Daoy (cell line): ENCODE results near the gene RGS3. TPM values are rescaled to one million over a fixed set of nuclear protein-coding genes. Genes with fewer than 3 reads are reported as not detected.
"Not testable (repeated sequence)": the region's sequence is repeated elsewhere in the genome, so short reads cannot be mapped to it uniquely, and the experiment has no call there.

Experiments
- DNase-seq: peaks from one replicate; pipeline ENCODE4 v3.0.0-alpha.2; 2015; ENCODE audit warnings: low read depth
- total RNA-seq: library from RNA; depleted of rRNA; stranded (reverse); fragments of >200 nt; shearing (Covaris generic); gene quantifications from 2 replicates; pipeline ENCODE4 v1.2.3, GENCODE V29; 2014

The RGS3 gene
- total RNA-seq, 1 experiment from 2014 or later: 95.9 TPM

DNA sequence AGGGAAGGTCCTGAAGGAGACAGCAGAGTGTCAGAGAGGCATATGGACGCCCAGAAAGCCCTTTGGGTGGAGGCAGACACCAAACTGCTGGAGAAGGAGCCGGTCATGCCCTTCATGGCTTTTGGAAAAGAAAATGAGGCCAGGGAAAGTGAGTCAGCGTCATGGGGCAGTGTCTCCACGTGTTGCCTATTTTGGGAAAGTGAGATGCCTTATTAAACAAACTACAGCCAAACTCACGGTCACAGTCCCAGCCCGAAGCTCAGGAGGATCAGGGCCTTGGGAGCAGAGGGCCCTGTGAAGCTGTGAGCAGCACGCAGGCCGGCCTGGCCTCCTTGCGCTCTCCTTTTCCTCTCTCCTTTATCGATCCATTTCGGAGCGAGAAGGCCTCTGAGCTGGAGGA lies 25.0 kb downstream of the RGS3 start:
- no peak for DNase-seq

DNA sequence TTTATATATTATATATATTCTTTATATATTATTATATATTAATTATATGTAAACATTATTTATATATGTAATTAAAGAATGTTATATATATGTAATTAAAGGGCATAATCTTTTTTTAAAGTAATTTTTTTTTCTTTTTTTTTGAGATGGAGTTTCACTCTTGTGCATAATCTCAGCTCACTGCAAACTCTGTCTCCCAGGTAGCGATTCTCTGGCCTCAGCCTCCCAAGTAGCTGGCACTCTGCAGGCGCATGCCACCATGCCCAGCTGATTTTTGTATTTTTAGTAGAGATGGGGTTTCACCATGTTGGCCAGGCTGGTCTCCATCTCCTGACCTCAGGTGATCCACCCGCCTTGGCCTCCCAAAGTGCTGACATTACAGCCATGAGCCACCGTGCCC lies 27.6 kb downstream of the RGS3 start:
- DNase-seq: not testable (repeated sequence)

DNA sequence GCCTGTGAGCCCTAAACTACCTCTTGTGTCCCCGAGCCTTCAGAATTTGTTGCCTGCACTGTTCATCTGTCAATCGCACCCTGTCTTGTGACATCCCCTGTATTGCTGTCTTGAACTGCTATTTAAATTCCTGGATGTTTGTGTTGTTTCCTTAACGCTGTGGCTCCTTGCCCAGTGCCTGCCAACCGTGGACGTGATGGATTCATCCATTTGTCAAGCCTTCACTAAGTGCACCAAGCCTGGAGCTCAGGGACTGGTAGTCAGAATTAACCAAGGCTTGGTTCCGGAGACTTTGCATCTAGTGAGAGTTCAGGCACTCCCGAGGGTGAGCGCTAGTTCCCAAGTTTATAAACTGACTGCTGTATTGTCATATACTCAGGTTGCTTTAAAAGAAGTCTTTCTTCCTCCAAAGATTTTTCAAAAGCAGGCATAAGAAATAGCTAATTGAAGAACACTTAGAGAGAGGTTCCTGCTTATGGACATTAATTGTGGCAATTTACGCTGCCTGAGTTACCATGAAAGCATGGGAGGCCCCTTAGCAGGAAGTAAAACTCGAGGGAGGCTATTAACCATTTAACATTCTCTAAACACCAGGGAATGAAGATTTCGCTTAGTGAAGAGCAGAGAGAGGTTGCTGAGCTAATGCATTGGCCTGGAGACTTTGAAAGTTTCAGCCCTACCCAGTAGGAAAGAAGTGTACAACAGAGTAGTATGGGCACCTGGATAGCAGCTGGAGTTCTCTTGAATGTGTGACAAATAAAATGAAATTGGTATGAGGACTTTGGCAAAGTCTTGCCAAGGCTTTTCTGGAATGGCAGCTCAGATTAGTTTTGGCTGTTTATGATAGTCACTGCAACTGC lies 29.0 kb downstream of the RGS3 start:
- DNase-seq: no peak

DNA sequence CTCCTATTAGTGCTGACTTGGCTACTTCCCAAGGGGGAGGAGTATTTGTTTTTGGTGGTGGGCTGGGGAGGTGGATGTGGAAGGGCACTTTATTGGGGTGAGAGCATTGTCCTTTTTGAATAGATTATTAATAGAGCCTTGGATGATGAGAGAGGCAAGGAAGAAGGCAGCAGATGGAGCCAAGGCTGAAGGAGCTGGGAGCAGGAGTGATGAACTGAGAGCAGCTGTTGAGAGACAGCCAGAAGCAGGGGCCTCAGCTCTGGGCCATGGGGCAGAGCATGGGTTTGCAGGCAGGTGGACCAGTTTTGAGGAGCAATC lies 29.6 kb downstream of the RGS3 start:
- DNase-seq: no peak

DNA sequence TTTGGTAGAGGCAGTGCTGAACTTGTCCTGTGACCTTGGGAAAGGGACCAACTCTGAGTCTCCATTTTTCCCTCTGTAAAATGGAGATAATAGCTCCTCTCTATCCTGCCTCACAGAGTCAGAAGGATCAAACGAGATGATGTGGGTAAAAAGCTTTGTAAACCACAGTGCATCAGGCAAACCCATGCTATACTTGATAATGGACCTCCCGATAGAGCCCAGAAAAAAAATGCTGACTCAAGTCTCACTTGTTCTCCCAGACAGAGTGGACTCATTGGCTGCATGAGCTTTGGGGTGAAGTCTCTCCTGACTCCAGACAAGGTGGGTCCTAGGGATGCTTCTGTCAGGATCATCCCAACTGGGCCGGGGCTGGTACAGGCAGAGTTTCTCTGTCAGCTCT lies 32.0 kb downstream of the RGS3 start:
- no peak for DNase-seq

DNA sequence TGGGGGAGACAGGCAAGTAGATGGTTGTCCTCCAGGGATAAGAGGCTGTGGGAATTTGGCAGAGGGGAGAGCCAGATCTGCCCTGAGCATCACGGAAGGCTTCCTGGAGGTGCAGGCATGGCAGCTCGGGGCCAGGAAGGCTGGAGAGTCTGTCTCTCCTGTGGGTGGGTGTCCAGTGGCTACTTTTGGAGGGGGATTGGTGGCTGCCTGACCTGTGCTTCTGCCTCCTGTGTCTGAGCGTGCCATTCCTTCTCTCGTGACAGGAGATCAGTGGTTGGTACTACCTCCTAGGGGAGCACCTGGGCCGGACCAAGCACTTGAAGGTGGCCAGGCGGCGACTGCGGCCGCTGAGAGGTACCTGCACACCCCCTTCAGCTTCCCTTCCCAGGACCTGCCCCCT lies 33.5 kb downstream of the RGS3 start:
- DNase-seq: no peak

DNA sequence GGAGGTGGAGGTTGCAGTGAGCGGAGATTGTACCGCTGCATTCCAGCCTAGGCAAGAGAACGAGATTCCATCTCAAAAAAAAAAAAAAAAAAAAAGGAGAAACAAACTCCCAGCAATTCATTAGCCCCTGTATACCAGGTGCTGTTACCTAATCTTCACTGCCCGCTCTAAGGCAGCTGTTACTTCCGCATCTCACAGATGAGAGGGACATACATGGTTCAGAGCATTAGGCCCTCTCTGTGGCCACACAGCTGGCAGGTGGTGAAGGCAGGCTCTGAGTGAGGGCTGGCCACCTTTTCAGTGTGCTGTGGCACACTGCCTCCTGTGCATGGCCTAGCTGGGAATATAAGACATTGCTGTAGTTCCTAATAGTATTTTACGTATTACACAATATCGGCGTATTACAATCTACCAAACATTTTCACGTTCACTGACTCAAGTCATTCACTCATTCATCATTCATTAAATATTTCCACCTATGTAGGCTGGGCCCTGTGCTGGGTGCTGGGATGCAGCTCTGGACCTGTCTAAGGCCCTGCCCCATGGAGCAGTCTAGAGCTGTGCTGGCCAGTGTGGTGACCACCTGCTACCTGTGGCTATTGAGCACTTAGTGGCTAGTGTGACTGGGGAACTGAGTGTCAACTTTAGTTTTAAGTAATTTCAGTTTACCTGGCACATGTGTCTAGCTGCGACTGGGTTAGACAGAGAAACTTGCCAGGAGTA lies 35.8 kb downstream of the RGS3 start:
- DNase-seq: no peak

DNA sequence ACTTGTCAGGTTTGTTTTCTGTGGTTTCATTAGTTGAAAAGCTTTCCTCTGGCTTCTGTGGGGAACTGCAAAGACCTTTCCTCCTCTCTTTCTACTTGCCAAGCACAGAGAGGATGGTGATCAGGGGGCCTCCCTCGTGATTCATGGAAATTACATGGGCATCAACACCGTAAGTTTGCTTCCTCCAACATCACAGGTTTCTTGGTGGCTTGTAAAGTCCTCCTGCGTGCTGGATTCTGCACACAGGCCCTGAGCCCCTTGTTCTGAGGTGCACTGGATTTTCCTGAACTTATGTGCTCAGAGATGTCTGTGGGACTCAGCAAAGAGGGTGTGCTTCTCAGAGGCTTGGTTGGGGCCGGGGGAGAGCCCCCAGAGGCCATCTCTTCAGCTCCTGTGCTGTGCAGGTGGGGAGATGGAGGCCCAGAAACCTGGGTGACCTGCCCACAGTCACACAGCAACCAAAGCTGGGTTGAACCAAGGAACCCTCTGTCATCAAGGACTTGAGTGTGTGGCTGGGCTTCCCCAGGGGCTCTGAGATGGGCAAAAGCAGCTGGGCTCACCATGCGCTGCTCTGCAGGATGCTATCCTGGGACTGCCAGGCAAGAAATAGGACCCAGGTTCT lies 36.5 kb downstream of the RGS3 start:
- no peak for DNase-seq

DNA sequence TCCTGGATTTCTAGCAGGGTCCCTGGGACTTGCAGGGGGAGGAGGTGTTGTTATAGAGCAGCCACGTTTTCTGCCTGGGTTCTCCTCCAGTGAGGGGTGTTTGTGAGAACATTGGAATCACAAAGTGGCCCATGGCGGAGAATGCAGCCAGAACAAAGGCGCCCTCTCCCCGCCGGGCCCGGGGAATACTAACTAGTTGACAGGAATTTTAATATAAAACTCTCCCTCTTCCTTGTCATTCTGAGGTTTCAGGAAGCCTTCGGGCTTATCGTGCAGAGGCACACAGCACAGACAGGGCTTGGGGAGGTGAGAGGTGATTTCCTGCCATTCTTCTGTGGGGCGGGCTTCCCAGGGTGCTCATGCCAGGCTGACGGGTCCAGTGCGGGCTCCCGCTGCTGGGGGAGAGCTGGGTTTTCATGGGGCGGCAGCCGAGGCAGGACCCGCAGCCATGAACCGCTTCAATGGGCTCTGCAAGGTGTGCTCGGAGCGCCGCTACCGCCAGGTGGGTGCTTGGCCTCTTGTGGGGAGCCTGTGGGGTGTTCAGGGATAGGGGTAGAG lies 37.7 kb downstream of the RGS3 start:
- DNase-seq: no peak

DNA sequence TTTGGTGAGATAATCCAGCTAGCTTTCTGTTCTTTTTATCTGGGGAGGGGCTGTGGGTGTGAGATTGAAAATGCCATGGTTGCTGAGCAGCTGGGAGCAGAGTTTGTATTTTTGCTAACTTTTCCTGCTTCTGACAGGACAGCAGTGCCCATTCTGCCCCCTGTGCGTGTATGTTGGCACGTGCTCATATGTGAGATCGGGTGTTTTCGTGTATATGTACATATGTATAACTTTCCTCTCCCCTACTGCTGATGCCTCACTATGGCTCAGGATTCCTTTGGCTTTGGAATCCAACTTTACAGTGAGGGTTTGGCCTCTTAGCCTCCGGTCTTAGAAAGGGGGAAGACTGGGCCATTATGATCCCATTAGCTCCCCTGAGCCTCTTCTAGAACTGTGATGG lies 38.3 kb downstream of the RGS3 start:
- no peak for DNase-seq

DNA sequence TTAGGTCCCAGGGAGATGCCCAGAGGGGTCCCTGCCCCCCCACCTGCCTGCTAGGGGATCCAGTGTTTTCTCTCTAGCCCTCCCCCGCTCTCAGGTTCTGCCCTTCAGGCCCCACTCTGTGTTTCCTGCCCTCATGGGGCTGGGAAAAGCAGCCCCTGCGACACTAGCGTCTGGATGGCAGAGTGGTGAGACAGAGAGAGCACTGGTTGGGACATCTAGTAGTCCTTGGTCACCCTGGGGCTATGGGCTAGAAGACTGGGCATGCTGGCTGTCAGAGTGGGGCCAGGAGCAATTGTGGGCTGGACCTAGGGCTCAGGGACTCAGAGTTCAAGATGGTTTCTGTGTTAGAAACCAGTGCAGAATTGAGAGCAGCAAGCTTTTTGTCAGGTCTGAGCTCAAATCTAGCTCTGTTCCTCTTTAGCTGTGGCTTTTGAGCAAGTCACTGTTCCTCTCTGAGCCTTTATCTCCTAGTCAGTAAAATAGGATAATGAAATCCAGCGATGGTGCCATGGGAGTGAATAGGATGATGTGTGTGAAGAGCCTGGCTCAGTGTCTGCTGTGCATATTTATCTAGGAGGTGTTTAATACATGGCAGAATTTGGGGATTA lies 39.0 kb downstream of the RGS3 start:
- DNase-seq: no peak

DNA sequence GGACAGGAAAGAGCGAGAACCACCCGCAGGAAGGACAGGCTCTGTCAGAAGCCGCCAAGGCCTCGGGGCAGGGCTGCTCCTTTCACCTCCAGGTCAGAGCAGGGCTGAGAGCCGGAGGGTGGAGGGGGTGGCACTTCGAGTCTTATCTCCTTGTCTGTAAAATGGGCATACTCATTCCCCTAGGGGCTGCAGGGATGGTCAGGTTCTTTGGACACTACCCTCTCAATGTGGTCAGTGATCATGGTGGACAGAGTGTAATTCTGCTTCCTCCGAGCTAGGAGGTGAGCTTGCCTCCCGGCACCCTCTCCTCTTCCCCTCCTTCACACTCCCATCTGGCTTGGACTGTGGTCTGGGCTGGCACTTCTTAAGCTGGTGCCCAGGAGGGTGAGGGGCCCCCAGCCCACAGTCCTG lies 39.6 kb downstream of the RGS3 start:
- no peak for DNase-seq

DNA sequence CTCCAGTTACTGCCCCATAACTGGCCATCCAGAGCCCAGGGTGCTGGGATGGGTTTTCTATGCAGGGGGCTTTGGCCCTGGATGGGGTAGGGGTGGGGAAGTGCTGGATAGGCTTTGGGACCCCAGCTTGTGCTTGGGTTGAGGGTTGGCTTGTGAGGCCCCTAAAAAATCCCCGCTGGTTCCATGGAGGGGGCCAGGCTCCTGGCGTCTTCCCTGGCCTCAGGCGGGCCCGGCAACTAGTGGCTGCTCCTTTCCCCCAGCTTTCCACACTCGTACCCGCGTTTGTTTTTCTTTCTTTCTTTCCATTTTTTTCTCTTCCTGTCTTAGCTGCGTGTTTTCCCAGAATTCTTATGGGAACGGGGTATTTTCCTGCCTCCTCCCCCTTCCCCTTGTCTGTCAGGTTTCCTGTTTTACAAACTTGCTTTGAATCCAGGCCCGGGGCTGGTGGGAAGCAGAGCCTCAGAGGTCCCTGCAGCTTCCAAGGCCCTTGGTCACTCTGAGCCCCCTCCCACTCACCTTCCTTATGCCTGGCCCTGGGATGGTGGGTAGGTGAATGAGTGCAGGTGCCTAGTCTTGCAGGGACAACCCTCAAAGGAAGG lies 40.2 kb downstream of the RGS3 start:
- peak; percentile 51 for DNase-seq

DNA sequence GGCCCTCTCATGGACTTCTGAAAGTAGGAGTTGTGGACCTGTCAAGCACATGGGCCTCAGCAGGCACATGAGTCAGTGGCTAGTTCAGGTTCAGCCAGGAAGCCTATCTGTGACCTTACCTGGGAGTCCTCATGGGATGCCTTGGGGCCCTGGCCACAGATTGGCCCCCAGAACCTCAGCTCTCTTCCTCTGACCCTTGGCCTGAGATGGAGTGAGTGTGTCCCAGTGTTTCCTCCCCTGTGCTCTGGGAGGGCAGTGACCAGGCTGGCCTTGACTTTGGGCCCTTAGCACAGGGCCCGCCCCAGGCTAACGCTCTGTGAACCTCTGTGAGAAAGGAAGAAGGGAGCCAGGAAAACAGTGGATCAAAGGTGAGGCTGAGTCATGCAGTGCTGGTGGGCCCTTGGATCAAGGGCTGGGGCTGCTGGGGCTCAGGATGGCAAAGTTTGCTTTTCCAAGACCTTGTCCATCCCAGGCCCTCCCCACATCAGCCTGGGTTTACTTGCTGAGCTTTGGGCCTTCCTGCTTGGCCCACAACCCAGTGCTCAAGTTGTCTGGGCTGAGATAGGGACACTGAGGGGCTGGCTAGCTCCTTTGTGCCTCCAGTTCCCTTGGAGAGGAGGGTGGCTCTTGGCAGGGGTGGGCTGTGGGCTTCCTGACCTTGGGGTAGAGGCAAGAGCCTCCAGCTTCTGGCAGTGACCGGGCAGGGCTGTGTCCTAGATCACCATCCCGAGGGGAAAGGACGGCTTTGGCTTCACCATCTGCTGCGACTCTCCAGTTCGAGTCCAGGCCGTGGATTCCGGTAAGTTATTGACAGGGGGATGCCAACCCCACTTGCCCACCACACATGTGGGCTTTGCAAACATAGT lies 41.4 kb downstream of the RGS3 start:
- DNase-seq: peak; percentile 72

DNA sequence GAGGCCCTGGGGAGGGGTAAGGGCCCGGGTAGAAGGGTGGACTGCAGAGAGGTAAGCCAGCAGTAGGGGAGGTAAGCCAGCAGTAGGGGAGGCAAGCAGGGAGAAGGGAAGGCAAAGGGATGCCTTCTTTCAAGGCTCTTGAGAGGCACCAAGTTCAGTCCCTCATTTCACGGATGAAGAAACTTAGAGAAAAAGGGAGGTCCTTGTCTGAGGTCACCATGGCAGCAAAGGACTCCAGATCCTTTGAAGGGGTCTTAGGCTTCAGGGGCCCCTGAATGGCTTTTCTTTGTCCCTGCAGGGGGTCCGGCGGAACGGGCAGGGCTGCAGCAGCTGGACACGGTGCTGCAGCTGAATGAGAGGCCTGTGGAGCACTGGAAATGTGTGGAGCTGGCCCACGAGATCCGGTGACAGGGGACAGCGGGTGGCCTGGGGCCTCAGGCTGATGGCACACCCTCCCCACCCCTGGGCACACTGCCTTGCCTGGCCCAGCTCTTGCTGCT lies 42.6 kb downstream of the RGS3 start:
- no peak for DNase-seq

DNA sequence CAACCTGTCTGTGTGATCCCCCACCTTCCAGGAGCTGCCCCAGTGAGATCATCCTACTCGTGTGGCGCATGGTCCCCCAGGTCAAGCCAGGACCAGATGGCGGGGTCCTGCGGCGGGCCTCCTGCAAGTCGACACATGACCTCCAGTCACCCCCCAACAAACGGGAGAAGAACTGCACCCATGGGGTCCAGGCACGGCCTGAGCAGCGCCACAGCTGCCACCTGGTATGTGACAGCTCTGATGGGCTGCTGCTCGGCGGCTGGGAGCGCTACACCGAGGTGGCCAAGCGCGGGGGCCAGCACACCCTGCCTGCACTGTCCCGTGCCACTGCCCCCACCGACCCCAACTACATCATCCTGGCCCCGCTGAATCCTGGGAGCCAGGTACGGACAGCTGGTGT lies 43.7 kb downstream of the RGS3 start:
- DNase-seq: no peak

DNA sequence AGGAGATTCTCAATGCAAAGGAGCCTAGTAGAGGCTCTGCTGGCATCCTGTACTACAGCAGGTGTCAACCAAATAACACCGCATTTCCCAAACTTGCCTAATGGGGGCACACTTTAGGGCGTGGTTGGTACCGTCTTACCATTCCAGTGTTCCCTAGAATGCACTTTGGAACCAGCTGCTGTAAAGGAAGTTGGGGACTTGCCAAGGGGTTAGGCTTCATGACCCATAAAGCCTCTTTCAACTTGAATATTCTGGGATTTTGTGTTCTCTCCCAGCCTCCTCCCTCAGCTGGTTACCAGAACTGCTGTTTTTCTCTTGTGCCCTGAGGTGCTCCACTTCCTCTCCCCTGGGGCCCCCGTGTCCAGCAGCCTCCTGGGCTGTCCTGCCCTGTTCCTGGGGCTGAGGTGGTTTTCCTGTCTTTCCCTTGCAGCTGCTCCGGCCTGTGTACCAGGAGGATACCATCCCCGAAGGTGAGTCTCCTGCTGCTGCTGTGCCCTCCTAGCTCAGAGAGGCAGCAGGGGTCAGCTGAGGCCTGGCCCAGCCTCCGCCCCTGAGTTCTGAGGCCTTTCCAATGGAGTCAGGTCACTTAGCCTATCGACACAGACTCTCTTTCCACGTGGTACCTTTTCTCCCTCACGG lies 44.7 kb downstream of the RGS3 start:
- peak; percentile 56 for DNase-seq

DNA sequence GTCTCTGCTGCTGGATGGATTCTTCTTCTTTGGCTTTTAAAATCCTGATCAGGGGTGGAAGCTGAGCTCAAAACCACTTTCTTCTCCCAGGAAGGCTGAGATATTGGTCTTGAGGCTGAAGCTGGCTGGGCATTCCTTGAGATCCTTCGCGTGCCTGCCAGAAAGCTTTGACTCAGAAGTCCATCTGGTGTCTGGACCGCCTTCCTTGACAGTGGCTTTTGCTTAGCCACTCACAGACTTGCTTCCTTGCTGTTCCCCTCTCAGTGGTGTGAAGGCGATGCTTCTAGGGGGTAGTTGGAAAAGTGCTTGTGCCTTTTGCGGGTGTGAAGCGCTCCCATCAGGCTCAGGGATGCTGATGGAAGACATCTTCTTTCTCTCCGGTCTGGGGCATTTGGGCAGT lies 45.9 kb downstream of the RGS3 start:
- DNase-seq: no peak

DNA sequence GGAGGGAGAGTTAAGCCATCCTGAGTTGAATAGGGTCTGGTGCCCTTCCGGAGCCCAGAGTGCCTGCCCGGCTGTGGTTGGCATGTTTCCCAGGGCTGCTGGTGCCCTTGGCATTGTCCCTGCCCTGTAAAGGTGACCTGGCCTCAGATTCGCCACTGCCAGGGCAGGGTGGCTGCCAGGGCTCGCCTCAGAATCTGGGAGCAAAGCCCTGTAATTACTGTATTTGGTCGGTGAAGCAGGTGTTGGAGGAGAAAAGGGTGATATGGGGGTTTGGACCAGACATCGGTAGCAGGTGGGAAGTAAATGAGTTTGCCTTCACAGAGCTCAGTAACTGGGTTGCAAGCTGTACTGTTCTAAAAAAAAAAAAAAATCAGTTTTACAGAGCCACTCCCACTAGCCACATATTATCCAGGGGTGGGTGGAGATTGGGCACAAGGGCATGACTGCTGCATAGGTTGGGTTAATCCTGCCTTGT lies 47.6 kb downstream of the RGS3 start:
- no peak for DNase-seq
